NCI-H345 treated with DMSO at 0.1 percent for 48 hours (cell line): ENCODE data around the gene DPP3.
A peak's percentile ranks its signal among the peaks of the same experiment; 100 is the strongest.

ENCODE experiments used
- DNase-seq: peaks from one replicate; lab custom pipeline; 2025; ENCODE audit not compliant: unreplicated experiment; lab: John Stamatoyannopoulos, UW

Gene DPP3

GRCh38 chr11:66555416-66555815 is 75.2 kb downstream of the DPP3 start:
- DNase-seq, result no peak

DNA sequence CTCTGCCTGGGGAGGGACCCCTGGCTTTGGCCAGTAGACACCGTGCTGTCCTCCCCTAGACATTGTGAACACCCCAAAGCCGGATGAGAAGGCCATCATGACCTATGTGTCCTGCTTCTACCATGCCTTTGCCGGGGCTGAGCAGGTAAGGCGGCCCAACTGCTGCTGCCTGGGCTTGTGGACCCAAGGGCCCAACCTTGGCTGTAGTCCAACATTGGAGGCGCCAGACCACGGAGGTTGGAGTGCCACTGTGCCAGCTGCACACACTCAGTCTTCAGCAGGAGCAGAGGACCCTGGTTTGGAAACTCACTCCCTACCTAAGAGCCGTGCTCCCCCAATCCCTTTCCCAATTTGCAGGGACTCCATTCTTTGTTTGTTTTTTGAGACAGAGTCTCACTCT is 75.9 kb downstream of the DPP3 start:
- peak; percentile 9 for DNase-seq

DNA sequence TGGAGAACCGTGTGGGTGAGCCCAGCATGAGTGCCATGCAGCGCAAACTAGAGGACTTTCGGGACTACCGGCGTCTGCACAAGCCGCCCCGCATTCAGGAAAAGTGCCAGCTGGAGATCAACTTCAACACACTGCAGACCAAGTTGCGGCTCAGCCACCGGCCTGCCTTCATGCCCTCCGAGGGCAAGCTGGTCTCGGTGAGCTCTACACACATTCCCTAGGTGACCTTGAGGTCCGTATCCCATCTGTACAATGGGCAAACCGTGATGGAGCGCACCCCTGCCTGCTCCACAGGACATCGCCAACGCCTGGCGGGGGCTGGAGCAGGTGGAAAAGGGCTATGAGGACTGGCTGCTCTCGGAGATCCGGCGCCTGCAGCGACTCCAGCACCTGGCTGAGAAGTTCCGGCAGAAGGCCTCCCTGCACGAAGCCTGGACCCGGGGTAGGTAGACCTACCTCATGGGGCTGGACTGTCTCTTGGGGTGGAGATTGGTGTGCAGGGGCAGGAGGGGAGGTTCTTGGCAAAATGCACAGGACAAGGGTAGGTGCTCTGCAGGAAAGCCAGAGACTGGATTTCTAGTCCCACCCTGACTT is 77.6 kb downstream of the DPP3 start:
- DNase-seq, result no peak
